Measurements from ENCODE around the gene FANCD2.

DNA sequence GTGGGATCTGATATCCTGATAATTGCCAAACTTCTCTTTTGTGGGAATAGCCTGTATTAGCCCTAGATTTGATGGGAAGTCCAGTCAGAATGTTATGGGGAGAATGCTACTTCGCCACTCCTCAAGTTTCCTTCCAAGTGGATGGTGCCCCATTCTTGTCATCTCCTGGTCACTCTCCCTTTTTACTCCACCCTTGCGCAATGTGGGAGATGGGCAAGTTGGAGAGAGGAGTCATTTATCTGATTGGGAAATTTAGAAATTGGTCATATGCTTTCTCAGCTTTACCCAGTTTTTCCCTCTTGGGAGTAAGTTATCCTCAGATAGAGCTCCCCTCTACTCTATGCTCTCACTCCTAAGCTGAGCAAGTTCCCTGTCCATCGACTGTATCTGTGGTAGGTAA, 67.4 kb downstream of the FANCD2 start:
- TF ChIP-seq, protein P1, sequence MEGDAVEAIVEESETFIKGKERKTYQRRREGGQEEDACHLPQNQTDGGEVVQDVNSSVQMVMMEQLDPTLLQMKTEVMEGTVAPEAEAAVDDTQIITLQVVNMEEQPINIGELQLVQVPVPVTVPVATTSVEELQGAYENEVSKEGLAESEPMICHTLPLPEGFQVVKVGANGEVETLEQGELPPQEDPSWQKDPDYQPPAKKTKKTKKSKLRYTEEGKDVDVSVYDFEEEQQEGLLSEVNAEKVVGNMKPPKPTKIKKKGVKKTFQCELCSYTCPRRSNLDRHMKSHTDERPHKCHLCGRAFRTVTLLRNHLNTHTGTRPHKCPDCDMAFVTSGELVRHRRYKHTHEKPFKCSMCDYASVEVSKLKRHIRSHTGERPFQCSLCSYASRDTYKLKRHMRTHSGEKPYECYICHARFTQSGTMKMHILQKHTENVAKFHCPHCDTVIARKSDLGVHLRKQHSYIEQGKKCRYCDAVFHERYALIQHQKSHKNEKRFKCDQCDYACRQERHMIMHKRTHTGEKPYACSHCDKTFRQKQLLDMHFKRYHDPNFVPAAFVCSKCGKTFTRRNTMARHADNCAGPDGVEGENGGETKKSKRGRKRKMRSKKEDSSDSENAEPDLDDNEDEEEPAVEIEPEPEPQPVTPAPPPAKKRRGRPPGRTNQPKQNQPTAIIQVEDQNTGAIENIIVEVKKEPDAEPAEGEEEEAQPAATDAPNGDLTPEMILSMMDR (IDR thresholded peaks at IDR 0.05), result no peak
- no peak for TF ChIP-seq ZFX (IDR thresholded peaks at IDR 0.05; ENCODE audit: borderline replicate concordance)
